Activated CD4-positive, alpha-beta memory T cell treated with anti-CD3 and anti-CD28 coated beads for 36 hours (primary cell): ENCODE results near the gene PLEKHA7. TPM values are rescaled to one million over a fixed set of nuclear protein-coding genes. Genes with fewer than 3 reads are reported as not detected.
A peak's percentile ranks its signal among the peaks of the same experiment; 100 is the strongest.

ENCODE experiments used
- CTCF ChIA-PET: fragments of 350-600 bp; sonication (Branson Sonifier 250); formaldehyde crosslinking; loops from one replicate; lab custom pipeline; 2021; ENCODE audit warnings: antibody characterized with exemption, inconsistent platforms; lab: Charles Lee
- POLR2A ChIA-PET: fragments of 350-600 bp; sonication (Branson Sonifier 250); formaldehyde crosslinking; loops from one replicate; lab custom pipeline; 2021; ENCODE audit warnings: antibody characterized with exemption; lab: Charles Lee
- DNase-seq: peaks from one replicate; pipeline ENCODE4 v3.0.0-alpha.2; 2020
- H3K27ac Mint-ChIP-seq: one replicate; pipeline ENCODE4 v1.8.0; 2021; ENCODE audit warnings: mixed read lengths
- H3K27me3 Mint-ChIP-seq: one replicate; pipeline ENCODE4 v1.8.0; 2021; ENCODE audit warnings: mixed read lengths
- H3K36me3 Mint-ChIP-seq: one replicate; pipeline ENCODE4 v1.8.0; 2021; ENCODE audit warnings: mixed read lengths
- H3K4me1 Mint-ChIP-seq: one replicate; pipeline ENCODE4 v1.8.0; 2021; ENCODE audit warnings: low read depth, mixed read lengths
- H3K4me3 Mint-ChIP-seq: one replicate; pipeline ENCODE4 v1.8.0; 2021; ENCODE audit warnings: mild to moderate bottlenecking, mixed read lengths
- H3K9me3 Mint-ChIP-seq: one replicate; pipeline ENCODE4 v1.8.0; 2021; ENCODE audit warnings: mixed read lengths
- intact Hi-C: fragments of 100-400 bp; cut with micrococcal nuclease; formaldehyde crosslinking; loops from one replicate; pipeline ENCODE4 v1.15.1; 2023
- total RNA-seq, 2 experiments: library from RNA; stranded (reverse); gene quantifications; one replicate each; pipeline ENCODE4 v1.2.3, GENCODE V29; 2021

Gene PLEKHA7
- total RNA-seq, 2 experiments from 2014 or later = 5.1 to 5.3 TPM

DNA sequence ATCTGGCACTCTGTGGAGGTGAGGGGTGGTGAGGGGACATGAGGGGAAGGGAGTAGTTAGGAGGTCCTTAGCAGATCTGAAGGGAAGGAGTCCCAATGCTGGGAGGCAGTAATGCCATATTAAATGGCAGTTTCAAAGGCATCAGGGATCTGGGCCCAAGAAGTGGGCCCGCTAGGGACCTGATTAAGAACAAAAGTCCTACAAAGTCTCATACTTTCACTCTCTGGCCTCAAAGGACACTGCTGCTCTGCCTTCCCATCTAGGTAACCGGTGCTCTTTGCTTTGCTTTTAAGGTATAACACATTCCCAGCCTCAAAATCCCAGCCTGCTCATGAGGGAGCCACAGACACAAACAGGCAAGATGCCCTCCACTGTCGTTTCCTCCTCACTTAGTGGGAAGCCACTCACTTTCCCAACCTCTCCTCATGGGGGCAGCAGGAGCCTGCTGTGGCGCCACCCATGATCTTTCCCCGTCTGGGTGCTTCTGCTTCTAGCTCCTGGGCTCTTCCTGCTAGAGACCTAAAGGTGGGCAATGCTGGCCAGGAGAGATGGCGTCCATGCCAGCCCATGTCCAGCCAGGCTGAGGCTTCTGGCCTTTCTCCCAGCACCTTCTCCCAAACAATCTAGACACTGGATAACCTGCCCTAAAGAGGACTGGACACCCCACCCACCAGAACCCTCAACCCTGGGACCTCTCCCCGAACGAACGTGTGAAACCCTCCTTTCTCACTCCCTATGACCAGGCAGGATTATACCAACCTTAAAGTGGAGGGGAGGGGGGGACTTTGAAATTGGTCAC lies 68.3 kb downstream of the PLEKHA7 start:
- no peak overlapping the region for H3K27ac Mint-ChIP-seq
- intact Hi-C loops = loop anchor here (1.0 to 5.0 kb wide), 2 partner anchors 117 to 131 kb away; partner anchors contain the start of gene RPS13
- POLR2A ChIA-PET = interaction anchor here (1.5 kb wide), 1 partner anchor 117 kb away, joined by 4 read pairs; no protein-coding TSS in a partner anchor
- H3K9me3 Mint-ChIP-seq = no peaks in the 10 kb centered on the region
- CTCF ChIA-PET = interaction anchor here (0.6 to 3.7 kb wide), 7 partner anchors 21 to 159 kb away, joined by 3 to 29 read pairs (median 3); partner anchors contain the start of gene RPS13
- no peak overlapping the region for H3K4me3 Mint-ChIP-seq
- no peaks in the 10 kb centered on the region for H3K36me3 Mint-ChIP-seq
- DNase-seq = peak; percentile 71
- H3K27me3 Mint-ChIP-seq = no peaks in the 10 kb centered on the region
- H3K4me1 Mint-ChIP-seq = peaks cover 9% of the 10 kb centered on the region

DNA sequence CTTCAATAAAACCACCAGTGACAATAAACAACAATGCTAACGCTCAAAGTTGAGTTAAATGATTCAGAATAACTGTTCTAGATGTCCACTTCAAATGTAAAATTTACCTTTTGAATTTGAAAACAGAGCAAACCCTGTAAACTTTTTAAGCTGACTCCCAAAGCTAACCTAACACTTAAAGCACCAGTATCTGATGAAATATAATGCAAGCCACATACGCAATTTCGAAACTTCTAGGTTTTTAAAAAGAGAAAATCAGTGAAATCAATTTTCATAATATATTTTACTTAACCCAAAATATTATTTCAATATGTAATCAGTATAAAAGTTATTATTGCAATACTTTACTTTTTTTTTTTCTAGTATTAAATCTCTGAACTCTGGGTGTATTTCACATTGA lies 71.3 kb downstream of the PLEKHA7 start:
- intact Hi-C loops = no loop called here
- CTCF ChIA-PET = interaction anchor here (1.4 kb wide), 1 partner anchor 120 kb away, joined by 5 read pairs; no protein-coding TSS in a partner anchor

DNA sequence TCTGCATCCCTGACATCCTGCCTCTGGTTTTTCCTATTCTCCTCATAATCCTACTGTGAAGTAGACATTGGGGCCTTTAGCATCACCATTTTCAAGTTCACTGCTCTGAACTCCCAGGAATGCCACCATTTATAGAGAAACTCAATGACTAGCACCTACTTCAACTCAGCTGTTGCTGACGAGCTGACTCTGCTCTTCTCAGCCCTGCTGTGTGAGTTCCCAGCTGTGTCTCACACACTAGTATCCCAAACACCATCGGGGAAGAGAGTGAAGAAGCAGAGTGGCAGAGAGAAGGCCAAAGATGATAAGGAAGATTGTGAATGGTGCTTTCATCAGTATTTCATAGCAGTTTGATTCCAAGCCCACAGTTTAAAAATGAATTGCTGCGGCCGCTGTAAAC lies 71.9 kb downstream of the PLEKHA7 start:
- H3K36me3 Mint-ChIP-seq = no peaks in the 10 kb centered on the region
- no peaks in the 10 kb centered on the region for H3K27me3 Mint-ChIP-seq
- no peak for DNase-seq
- H3K9me3 Mint-ChIP-seq = no peaks in the 10 kb centered on the region
- H3K27ac Mint-ChIP-seq = no peak overlapping the region
- CTCF ChIA-PET = interaction anchor here (0.6 to 1.4 kb wide), 4 partner anchors 56 to 122 kb away, joined by 3 to 5 read pairs (median 3); no protein-coding TSS in a partner anchor
- no peak overlapping the region for H3K4me3 Mint-ChIP-seq
- POLR2A ChIA-PET = no interaction called here
- H3K4me1 Mint-ChIP-seq = peaks cover 9% of the 10 kb centered on the region
- intact Hi-C loops = no loop called here

More for the DNA sequence above, 71.3 kb downstream of the PLEKHA7 start:
- POLR2A ChIA-PET = no interaction called here
- H3K27ac Mint-ChIP-seq = no peak overlapping the region
- no peaks in the 10 kb centered on the region for H3K9me3 Mint-ChIP-seq
- peaks cover 9% of the 10 kb centered on the region for H3K4me1 Mint-ChIP-seq
- no peaks in the 10 kb centered on the region for H3K36me3 Mint-ChIP-seq
- DNase-seq = no peak
- H3K4me3 Mint-ChIP-seq = no peak overlapping the region
- no peaks in the 10 kb centered on the region for H3K27me3 Mint-ChIP-seq

DNA sequence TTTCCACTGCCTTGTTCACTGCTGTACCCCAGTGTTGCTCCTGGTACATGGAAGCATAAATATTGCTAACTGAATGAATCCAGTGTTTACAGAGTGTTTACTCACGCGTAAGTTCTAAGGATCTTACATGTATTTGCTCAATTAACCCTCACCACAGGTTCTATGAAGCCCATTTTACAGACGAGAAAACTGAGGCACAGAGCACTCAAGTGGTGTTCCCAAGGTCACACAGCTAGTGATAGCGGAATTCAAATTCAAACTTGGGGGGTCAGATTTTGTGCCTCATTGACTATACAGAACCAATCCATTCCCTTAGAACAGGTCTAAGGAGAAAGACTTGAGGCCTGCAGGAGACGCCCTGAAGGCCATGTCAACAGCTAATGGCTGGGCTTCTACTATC lies 72.3 kb downstream of the PLEKHA7 start:
- ChIA-PET POLR2A (no interaction called here), CTCF (interaction anchor here (0.6 to 1.4 kb wide), 5 partner anchors 56 to 122 kb away, joined by 3 to 5 read pairs (median 3); no protein-coding TSS in a partner anchor)
- intact Hi-C loops = no loop called here
- H3K4me3 Mint-ChIP-seq = no peak overlapping the region
- peaks cover 9% of the 10 kb centered on the region for H3K4me1 Mint-ChIP-seq
- H3K9me3 Mint-ChIP-seq = no peaks in the 10 kb centered on the region
- H3K27ac Mint-ChIP-seq = no peak overlapping the region
- H3K36me3 Mint-ChIP-seq = no peaks in the 10 kb centered on the region
- no peak for DNase-seq
- no peaks in the 10 kb centered on the region for H3K27me3 Mint-ChIP-seq

DNA sequence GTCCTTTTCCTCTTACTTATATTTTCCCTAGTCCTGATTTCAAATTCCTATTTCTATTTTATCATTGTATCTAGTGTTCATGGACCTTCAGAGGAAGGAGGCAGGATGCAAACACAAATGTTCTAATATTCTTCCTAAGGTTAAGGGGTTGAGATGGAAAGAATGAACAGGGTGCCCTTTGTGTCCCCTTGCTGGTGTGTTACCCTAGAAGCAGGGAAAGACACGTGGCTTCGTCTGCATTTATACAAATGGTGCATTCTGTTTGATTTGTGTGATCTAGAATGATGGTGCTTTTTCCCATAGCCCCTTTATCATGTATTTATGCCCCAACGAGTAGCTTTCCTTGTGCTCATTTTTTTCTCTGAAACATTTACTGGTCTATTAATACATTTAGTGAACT lies 76.2 kb downstream of the PLEKHA7 start:
- POLR2A ChIA-PET = no interaction called here
- Mint-ChIP-seq H3K9me3 (no peaks in the 10 kb centered on the region), H3K36me3 (no peaks in the 10 kb centered on the region), H3K4me1 (peaks cover 3% of the 10 kb centered on the region), H3K27ac (no peak overlapping the region), H3K4me3 (no peak overlapping the region), H3K27me3 (peaks cover 2% of the 10 kb centered on the region)
- intact Hi-C loops = loop anchor here (10.0 kb wide), 1 partner anchor 567 kb away; no protein-coding TSS in a partner anchor
- no peak for DNase-seq
- CTCF ChIA-PET = interaction anchor here (1.2 to 4.7 kb wide), 5 partner anchors 48 to 127 kb away, joined by 3 to 32 read pairs (median 4); no protein-coding TSS in a partner anchor

DNA sequence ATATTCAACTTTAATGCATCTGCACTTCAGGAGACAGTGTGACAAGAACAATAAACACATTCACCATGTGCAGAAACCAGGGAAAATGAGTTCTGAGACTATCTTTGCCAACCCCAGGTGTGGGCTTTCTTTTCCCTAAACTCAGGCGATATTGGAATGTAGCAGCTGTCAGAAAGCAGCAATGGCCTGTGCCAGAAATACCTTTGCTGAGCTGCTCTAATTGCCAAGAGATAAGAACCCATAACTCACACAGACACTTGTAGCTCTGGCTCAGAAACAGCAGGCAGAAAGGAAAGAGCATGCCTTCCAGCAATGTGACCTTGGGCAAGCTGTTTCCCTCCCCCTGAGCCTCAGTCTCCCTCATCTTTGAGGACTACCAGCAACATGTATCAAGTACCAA lies 77.6 kb downstream of the PLEKHA7 start:
- intact Hi-C loops = loop anchor here (2.0 to 10.0 kb wide), 2 partner anchors 126 to 568 kb away; no protein-coding TSS in a partner anchor
- Mint-ChIP-seq H3K4me1 (peaks cover 3% of the 10 kb centered on the region), H3K9me3 (no peaks in the 10 kb centered on the region), H3K27me3 (peaks cover 2% of the 10 kb centered on the region), H3K36me3 (no peaks in the 10 kb centered on the region), H3K27ac (no peak overlapping the region), H3K4me3 (no peak overlapping the region)
- CTCF ChIA-PET = interaction anchor here (0.7 to 4.7 kb wide), 11 partner anchors 10 to 139 kb away, joined by 3 to 32 read pairs (median 3); no protein-coding TSS in a partner anchor
- DNase-seq = no peak
- POLR2A ChIA-PET = no interaction called here

DNA sequence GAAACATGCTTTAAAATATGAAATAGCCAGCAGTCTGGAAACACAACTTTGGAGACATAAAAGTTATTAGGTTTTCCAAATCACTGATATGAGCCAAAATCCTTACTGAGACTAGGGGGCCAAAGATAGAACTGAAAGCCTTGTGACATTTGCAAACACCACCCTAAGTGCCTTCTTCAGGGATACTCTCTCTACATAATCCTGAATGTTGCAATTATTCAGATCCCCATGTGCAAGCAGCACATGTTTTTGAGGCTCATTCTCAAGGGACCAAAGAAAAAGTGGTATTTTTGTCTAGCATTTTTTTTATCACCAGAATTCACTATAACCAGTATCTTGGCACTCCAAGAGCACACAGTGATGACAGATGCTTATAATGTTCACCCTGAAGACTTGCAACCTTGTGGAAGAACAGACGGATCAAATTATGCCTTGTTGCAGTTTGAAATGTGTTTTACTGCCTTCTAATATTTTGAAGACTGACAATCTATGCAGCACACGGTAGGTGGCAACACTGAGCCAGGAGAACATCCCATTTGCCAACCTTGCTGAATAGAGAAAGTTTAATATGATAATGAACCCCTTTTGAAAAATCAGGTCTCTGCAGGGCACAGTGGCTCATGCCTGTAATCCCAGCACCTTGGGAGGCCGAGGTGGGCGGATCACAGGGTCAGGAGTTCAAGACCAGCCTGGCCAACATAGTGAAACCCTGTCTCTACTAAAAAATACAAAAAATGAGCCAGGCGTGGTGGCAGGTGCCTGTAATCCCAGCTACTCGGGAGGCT lies 78.5 kb downstream of the PLEKHA7 start:
- peak; percentile 42 for DNase-seq

DNA sequence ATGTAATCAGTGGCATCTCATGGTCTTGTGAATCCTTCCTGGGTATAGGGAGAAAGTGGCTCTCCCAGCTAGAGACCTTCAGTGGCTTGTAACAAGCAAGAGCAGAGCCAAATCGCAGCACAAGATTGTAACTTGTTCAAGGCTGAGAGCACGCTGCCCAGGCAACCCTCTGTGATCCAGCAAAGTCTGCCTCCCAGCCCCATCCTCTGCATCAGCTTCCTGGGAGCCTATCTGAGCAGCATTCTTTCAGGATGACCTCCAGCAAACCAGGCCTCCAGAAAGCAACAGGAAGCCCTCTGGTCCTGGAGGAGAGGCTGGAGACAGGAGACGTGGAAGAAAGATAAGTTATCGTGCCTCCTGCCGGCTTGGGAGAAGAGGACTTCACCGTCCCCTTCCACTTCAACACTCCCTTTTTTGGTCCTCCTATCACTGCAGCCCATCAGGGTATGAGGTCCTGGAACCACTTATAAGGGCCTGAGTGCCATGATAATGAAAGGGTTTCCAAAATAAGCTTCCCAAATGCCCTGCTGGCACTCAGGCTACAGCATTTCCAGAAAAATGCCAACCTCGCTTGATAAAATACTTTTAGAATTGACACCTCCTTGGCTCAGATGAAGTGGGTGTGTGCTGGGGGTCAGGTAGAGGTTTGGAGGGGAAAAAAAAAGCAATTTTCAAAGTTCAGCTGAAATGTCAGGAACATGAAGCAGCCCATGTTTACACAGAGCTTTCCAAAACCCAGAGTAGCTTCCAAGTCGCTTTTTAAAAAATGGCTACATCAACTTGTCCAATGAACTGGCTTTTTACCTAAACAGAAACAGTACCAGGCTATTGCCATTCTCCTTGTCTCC lies 80.2 kb downstream of the PLEKHA7 start:
- no peak for DNase-seq
- Mint-ChIP-seq H3K4me3 (no peak overlapping the region), H3K4me1 (peaks cover 3% of the 10 kb centered on the region), H3K27ac (no peak overlapping the region), H3K9me3 (no peaks in the 10 kb centered on the region), H3K27me3 (peaks cover 5% of the 10 kb centered on the region), H3K36me3 (no peaks in the 10 kb centered on the region)
- ChIA-PET CTCF (interaction anchor here (1.0 kb wide), 1 partner anchor 129 kb away, joined by 3 read pairs; no protein-coding TSS in a partner anchor), POLR2A (no interaction called here)
- intact Hi-C loops = loop anchor here (10.0 kb wide), 1 partner anchor 571 kb away; no protein-coding TSS in a partner anchor

More for the DNA sequence above, 78.5 kb downstream of the PLEKHA7 start:
- CTCF ChIA-PET = interaction anchor here (0.6 to 4.7 kb wide), 9 partner anchors 11 to 140 kb away, joined by 3 to 32 read pairs (median 3); no protein-coding TSS in a partner anchor
- no peak overlapping the region for H3K27ac Mint-ChIP-seq
- POLR2A ChIA-PET = no interaction called here
- H3K27me3 Mint-ChIP-seq = peaks cover 2% of the 10 kb centered on the region
- H3K36me3 Mint-ChIP-seq = no peaks in the 10 kb centered on the region
- no peak overlapping the region for H3K4me3 Mint-ChIP-seq
- peaks cover 3% of the 10 kb centered on the region for H3K4me1 Mint-ChIP-seq
- no peaks in the 10 kb centered on the region for H3K9me3 Mint-ChIP-seq
- intact Hi-C loops = loop anchor here (1.0 to 10.0 kb wide), 3 partner anchors 115 to 569 kb away; no protein-coding TSS in a partner anchor

DNA sequence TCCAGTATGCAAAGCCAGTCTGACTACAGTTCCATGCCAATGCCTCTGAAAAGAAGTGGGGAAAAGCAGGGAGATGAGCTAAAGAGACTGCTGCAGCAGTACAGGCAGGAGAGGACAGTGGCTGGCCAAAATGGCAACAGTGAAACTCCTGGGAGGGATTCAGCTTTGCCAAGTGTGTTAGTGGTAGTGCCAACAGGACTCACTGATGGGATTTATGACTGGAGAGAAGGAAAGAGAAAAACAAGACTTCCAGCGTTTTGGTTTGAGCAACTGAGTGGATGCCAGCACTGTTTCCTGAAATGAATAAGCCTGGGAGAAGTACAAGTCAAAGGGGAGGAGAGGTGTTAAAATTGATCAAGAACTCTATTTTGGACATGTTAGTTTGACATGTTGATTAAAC lies 80.9 kb downstream of the PLEKHA7 start:
- Mint-ChIP-seq H3K9me3 (no peaks in the 10 kb centered on the region), H3K27ac (no peak overlapping the region), H3K36me3 (no peaks in the 10 kb centered on the region), H3K27me3 (peaks cover 5% of the 10 kb centered on the region), H3K4me1 (peaks cover 3% of the 10 kb centered on the region), H3K4me3 (no peak overlapping the region)
- intact Hi-C loops = loop anchor here (10.0 kb wide), 1 partner anchor 572 kb away; no protein-coding TSS in a partner anchor
- DNase-seq = no peak
- POLR2A ChIA-PET = no interaction called here
- CTCF ChIA-PET = interaction anchor here (0.7 kb wide), 1 partner anchor 148 kb away, joined by 3 read pairs; no protein-coding TSS in a partner anchor

DNA sequence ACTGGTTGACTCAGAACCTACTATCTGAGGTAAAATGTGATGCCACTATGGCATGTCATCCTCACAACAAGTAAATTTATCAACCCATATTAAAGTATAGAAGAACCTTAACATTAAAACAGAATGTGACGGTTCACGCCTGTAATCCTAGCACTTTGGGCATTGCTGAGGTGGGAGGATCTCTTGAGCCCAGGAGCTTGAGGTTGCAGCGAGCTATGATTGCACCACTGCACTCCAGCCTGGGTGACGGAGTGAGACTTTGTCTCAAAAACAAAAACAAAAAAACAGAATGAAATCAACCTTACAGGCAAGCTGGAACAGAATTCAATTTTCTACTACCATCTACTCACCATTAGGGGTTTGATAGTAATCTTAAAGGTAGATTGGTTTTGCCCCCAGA lies 86.2 kb downstream of the PLEKHA7 start:
- Mint-ChIP-seq H3K9me3 (no peaks in the 10 kb centered on the region), H3K4me3 (no peak overlapping the region), H3K4me1 (peaks cover 18% of the 10 kb centered on the region), H3K27me3 (peaks cover 35% of the 10 kb centered on the region), H3K36me3 (no peaks in the 10 kb centered on the region), H3K27ac (no peak overlapping the region)
- no peak for DNase-seq
- CTCF ChIA-PET = interaction anchor here (0.7 to 1.4 kb wide), 2 partner anchors 108 to 145 kb away, joined by 4 read pairs; no protein-coding TSS in a partner anchor
- intact Hi-C loops = no loop called here
- POLR2A ChIA-PET = interaction anchor here (0.6 kb wide), 1 partner anchor 1109 kb away, joined by 3 read pairs; no protein-coding TSS in a partner anchor
